Kidney epithelial cell (primary cell): Measurements from ENCODE around the gene ENTHD1. TPM values are rescaled to one million over a fixed set of nuclear protein-coding genes. Genes with fewer than 3 reads are reported as not detected.

ENCODE experiments used
- DNase-seq: peaks from one replicate; pipeline ENCODE4 v3.0.0-alpha.2; 2010; ENCODE audit warnings: low read depth
- H3K27me3 ChIP-seq: 2 replicates; pipeline ENCODE4 v1.6.0; 2011; ENCODE audit warnings: low read length; ENCODE audit not compliant: control insufficient read depth, insufficient read depth
- H3K36me3 ChIP-seq: 2 replicates; pipeline ENCODE4 v1.5.1; 2011; ENCODE audit warnings: low read length; ENCODE audit not compliant: control insufficient read depth, insufficient read depth
- H3K4me3 ChIP-seq: 2 replicates; pipeline ENCODE4 v1.5.1; 2011; ENCODE audit warnings: low read depth, mild to moderate bottlenecking, control low read depth, low read length
- total RNA-seq: library from RNA; depleted of rRNA; stranded (reverse); fragments of >200 nt; gene quantifications from 2 replicates; pipeline ENCODE4 v1.2.3, GENCODE V29; 2015
- TF ChIP-seq, protein P1 (sequence below): IDR thresholded peaks from 2 replicates; pipeline ENCODE4 v1.5.1; 2011; ENCODE audit warnings: mild to moderate bottlenecking, moderate library complexity, low read length, control low read depth, inconsistent platforms; ENCODE audit not compliant: insufficient read depth, poor library complexity, severe bottlenecking

The ENTHD1 gene
- total RNA-seq, 1 donor from 2014 or later = not detected

- DNase-seq = no peak
- Histone ChIP-seq H3K27me3 (peaks cover 3% of the 10 kb centered on the region), H3K4me3 (no peak overlapping the region), H3K36me3 (no peaks in the 10 kb centered on the region)
- TF ChIP-seq, protein P1, sequence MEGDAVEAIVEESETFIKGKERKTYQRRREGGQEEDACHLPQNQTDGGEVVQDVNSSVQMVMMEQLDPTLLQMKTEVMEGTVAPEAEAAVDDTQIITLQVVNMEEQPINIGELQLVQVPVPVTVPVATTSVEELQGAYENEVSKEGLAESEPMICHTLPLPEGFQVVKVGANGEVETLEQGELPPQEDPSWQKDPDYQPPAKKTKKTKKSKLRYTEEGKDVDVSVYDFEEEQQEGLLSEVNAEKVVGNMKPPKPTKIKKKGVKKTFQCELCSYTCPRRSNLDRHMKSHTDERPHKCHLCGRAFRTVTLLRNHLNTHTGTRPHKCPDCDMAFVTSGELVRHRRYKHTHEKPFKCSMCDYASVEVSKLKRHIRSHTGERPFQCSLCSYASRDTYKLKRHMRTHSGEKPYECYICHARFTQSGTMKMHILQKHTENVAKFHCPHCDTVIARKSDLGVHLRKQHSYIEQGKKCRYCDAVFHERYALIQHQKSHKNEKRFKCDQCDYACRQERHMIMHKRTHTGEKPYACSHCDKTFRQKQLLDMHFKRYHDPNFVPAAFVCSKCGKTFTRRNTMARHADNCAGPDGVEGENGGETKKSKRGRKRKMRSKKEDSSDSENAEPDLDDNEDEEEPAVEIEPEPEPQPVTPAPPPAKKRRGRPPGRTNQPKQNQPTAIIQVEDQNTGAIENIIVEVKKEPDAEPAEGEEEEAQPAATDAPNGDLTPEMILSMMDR = no peak
Observed at GRCh38 chr22:39814899-39815298, 78.7 kb downstream of the ENTHD1 start.

DNA sequence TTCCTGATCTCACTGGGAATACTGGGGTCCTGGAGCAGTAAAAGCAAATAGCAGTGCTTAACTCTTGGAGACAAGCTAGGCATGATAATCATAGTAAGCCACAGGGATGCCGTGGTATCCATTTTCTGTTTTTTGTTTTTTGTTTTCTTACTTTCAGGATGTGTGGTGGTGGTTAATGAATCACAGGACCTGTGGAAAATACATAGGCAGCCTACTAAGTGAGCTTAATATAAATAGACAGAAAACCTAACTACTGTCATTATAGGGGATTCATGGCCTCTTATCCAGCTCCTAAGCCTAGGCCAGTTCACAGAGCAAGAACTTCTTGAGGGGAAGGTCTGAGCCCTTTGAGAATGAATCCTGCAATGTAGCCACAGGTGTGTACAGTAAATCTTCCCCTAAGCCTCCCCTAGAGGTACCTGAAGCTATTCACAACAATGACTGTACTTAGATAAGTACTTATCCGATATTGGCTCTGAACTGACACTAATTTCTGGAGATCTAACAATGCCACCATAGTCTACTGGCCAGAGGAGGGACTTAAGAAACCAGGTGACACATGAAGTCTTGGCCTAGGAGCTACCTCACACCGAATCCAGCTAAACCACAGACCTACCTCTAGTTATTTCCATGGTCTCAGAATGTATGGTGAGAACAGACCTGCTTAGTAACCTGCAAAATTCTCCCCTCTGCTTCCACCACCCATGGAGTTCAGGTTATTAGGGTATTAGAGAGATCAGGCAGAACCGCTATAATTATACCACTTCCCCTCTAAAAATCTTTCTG is 83.6 kb downstream of the ENTHD1 start:
- TF ChIP-seq, protein P1 = no peak
- DNase-seq = no peak
- Histone ChIP-seq H3K27me3 (peaks cover 14% of the 10 kb centered on the region), H3K36me3 (no peaks in the 10 kb centered on the region), H3K4me3 (no peak overlapping the region)

GRCh38 chr22:39808081-39808480 is 85.5 kb downstream of the ENTHD1 start:
- no peak overlapping the region for H3K4me3 ChIP-seq
- peaks cover 14% of the 10 kb centered on the region for H3K27me3 ChIP-seq
- no peak for DNase-seq
- TF ChIP-seq, protein P1 = peak; percentile 17
- H3K36me3 ChIP-seq = no peaks in the 10 kb centered on the region

GRCh38 chr22:39806109-39806508 is 87.5 kb downstream of the ENTHD1 start:
- H3K27me3 ChIP-seq = peaks cover 13% of the 10 kb centered on the region
- TF ChIP-seq, protein P1 = no peak

DNA sequence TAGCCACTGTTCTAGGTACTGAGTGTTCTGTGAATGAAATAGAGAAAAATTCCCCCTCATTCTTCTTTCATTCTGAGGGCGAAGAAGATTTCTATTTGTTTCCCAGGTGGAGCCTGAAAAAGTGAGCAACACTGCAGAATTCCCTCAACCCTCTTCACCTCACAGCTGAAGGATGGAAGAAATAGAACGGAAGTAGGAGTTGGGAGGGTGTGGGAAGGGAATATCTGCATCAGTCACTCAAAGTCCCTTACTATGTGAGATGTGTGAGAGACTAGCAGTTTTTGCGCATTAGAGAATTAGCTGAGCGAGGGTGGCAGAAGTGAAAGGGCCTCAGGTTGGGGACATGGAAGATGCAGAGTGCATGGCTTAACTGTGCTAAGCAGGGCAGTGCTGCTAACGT is 88.4 kb downstream of the ENTHD1 start:
- TF ChIP-seq, protein P1 = no peak
- no peak for DNase-seq
- Histone ChIP-seq H3K36me3 (no peaks in the 10 kb centered on the region), H3K27me3 (peaks cover 13% of the 10 kb centered on the region), H3K4me3 (no peak overlapping the region)

More at GRCh38 chr22:39806109-39806508, 87.5 kb downstream of the ENTHD1 start:
- no peak for DNase-seq
- H3K36me3 ChIP-seq = no peaks in the 10 kb centered on the region
- H3K4me3 ChIP-seq = no peak overlapping the region

DNA sequence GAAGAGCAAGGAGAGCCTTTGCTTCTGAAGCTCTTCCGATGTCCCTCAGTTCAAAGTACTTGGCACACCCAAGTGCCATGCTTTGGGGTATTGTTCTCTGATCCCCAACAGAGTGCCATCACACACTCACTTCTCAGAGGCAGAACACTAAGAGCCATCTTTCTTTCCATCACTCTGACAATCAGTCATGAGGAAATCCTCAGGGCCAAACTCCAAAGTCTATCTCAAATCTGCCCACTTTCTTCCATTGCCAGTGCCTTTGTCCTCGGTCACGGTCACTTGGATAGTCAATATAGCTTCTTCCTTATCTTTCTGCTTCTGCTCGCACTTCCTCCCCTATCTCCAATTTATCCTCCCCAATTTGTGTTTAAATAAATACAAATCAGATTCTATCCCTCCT is 90.9 kb downstream of the ENTHD1 start:
- DNase-seq = no peak
- TF ChIP-seq, protein P1 = no peak
- Histone ChIP-seq H3K4me3 (no peak overlapping the region), H3K27me3 (peaks cover 13% of the 10 kb centered on the region), H3K36me3 (no peaks in the 10 kb centered on the region)
